ENCODE results near the gene FOSL1.

DNA sequence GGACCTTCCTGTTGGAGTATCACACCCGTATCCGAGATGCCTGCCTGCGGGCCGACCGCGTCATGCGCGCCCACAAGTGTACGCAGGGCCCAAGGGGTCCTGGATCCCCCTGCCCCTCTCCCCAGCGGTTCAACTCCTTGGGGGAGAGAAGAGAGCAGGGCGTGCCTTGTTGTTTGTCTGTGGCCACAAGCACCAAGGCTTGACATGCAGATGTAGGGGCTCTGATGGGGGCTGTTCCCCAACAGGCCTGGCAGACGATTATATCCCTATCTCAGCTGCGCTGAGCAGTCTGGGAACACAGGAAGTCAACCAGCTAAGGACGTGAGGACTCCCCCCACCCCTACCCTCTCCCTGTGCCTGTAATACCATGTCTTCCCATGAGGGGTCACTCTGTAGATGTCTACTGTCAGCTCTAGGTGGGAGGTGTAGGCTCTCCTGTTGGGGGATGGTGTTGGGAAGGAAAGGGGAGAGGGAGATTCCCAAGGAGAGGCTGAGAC, 49.1 kb downstream of the FOSL1 start:
- TF ChIP-seq, protein P1, sequence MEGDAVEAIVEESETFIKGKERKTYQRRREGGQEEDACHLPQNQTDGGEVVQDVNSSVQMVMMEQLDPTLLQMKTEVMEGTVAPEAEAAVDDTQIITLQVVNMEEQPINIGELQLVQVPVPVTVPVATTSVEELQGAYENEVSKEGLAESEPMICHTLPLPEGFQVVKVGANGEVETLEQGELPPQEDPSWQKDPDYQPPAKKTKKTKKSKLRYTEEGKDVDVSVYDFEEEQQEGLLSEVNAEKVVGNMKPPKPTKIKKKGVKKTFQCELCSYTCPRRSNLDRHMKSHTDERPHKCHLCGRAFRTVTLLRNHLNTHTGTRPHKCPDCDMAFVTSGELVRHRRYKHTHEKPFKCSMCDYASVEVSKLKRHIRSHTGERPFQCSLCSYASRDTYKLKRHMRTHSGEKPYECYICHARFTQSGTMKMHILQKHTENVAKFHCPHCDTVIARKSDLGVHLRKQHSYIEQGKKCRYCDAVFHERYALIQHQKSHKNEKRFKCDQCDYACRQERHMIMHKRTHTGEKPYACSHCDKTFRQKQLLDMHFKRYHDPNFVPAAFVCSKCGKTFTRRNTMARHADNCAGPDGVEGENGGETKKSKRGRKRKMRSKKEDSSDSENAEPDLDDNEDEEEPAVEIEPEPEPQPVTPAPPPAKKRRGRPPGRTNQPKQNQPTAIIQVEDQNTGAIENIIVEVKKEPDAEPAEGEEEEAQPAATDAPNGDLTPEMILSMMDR (IDR thresholded peaks at IDR 0.05): peak; percentile 47
- no peak for TF ChIP-seq EZH2 (IDR thresholded peaks at IDR 0.05; ENCODE audit: borderline replicate concordance, insufficient read depth, low read depth, low read length, poor library complexity, severe bottlenecking)
